ENCODE measurements around the gene CHD5. TPM values are rescaled to one million over a fixed set of nuclear protein-coding genes. Genes with fewer than 3 reads are reported as not detected.

The CHD5 gene
- total RNA-seq, 1 experiment from 2014 or later: 1.6 TPM

- H4K20me1 ChIP-seq (ENCODE audit: control insufficient read depth, insufficient read depth, insufficient read length): no peaks in the 10 kb centered on the region
- H3K4me2 ChIP-seq (ENCODE audit: insufficient read depth, insufficient read length, low read length): no peak overlapping the region
- H2AFZ ChIP-seq (ENCODE audit: low read length): no peak overlapping the region
- H3K4ac ChIP-seq (ENCODE audit: low read depth, low read length): no peak overlapping the region
- H3K27ac ChIP-seq (ENCODE audit: insufficient read length, low read depth, low read length): no peak overlapping the region
- no peak overlapping the region for H3K56ac ChIP-seq (ENCODE audit: insufficient read length, low read depth, low read length)
- H3K18ac ChIP-seq (ENCODE audit: insufficient read length, low read depth, low read length): no peak overlapping the region
- no peak overlapping the region for H2AK5ac ChIP-seq (ENCODE audit: insufficient read length, low read length)
- no peak overlapping the region for H3T11ph ChIP-seq (ENCODE audit: low read length)
- H3K27ac Mint-ChIP-seq: no peak overlapping the region
- WGBS (ENCODE audit: extremely low coverage, insufficient read length, low lambda C conversion rate): no CpG with 5 or more reads among the region's 15 CpGs
- peaks cover 2% of the 10 kb centered on the region; the same call in 1 of the 2 replicates for H3K27me3 ChIP-seq (ENCODE audit: insufficient read depth, low read length)
- no peaks in the 10 kb centered on the region for H3K23me2 ChIP-seq (ENCODE audit: insufficient read length, low read depth, low read length, poor library complexity, severe bottlenecking)
- peaks cover 9% of the 10 kb centered on the region in 2 experiments for H3K9me3 Mint-ChIP-seq
- no peak overlapping the region for H4K91ac ChIP-seq (ENCODE audit: insufficient read length, low read depth, low read length)
- no peak overlapping the region for H4K8ac ChIP-seq (replicated peaks; ENCODE audit: insufficient read length, low read depth, low read length)
- no peak for DNase-seq
- no peak overlapping the region for H2BK12ac ChIP-seq (ENCODE audit: insufficient read length, low read depth, low read length)
- peaks cover 41% of the 10 kb centered on the region for H3K27me3 Mint-ChIP-seq (ENCODE audit: low read depth)
- H3K9me3 ChIP-seq (ENCODE audit: control insufficient read depth, low read depth, low read length): no peaks in the 10 kb centered on the region
- no peak overlapping the region for H3K23ac ChIP-seq (ENCODE audit: insufficient read length, low read depth, low read length)
- no peaks in the 10 kb centered on the region for H3K79me2 ChIP-seq (ENCODE audit: insufficient read depth, low read length)
- no peak overlapping the region for H3K4me3 Mint-ChIP-seq
- H4K5ac ChIP-seq (ENCODE audit: insufficient read length, low read depth, low read length): no peak overlapping the region
- no peak overlapping the region for H2BK5ac ChIP-seq (ENCODE audit: insufficient read length, low read length)
- H3K9ac ChIP-seq (ENCODE audit: extremely low read depth, insufficient read length, low read length): no peak overlapping the region
- no peak overlapping the region for H2BK20ac ChIP-seq (ENCODE audit: low read depth, low read length, poor library complexity, severe bottlenecking)
- peaks cover 0 to 5% (median 0%) of the 10 kb centered on the region in 3 experiments; a peak in 4 of 7 replicates for H3K36me3 Mint-ChIP-seq (ENCODE audit: insufficient read depth in 1 of 3, low read depth in 3 of 3)
- H3K4me1 Mint-ChIP-seq: 0 out of 4 replicates have a peak, but pooled peaks cover 0 to 2% of the 10 kb centered on the region in 2 experiments
- H3K14ac ChIP-seq (ENCODE audit: insufficient read depth, low read length): no peak overlapping the region
- H3K79me1 ChIP-seq (ENCODE audit: insufficient read depth, low read depth, low read length, poor library complexity, severe bottlenecking): no peaks in the 10 kb centered on the region
- TF ChIP-seq CTCF (conservative IDR thresholded peaks at IDR 0.05): no peak
- H2BK120ac ChIP-seq (ENCODE audit: low read depth, low read length, poor library complexity, severe bottlenecking): no peak overlapping the region
- H3K4me1 ChIP-seq (ENCODE audit: insufficient read depth, low read length): no peaks in the 10 kb centered on the region
- no peak overlapping the region for H2BK15ac ChIP-seq (ENCODE audit: low read depth, low read length)
Observed at GRCh38 chr1:6133146-6133895, 46.8 kb downstream of the CHD5 start.
